Measurements from ENCODE around the gene MTHFD1L.

Gene MTHFD1L

GRCh38 chr6:150987371-150987828, 121.9 kb downstream of the MTHFD1L start:
- DNase-seq (ENCODE audit: low read depth, low spot score), result no peak
- H3K4me3 ChIP-seq (ENCODE audit: low read depth, low read length), result no peak overlapping the region
- in situ Hi-C loops (cut with HindIII; ENCODE audit: low sequenced_read_pairs), result no loop called here
- no peak for TF ChIP-seq CTCF (IDR thresholded peaks at IDR 0.05; ENCODE audit: low read depth, low read length)

GRCh38 chr6:150987855-150988464, 122.5 kb downstream of the MTHFD1L start:
- in situ Hi-C loops (cut with HindIII; ENCODE audit: low sequenced_read_pairs), result no loop called here
- no peak overlapping the region for H3K4me3 ChIP-seq (ENCODE audit: low read depth, low read length)
- DNase-seq (ENCODE audit: low read depth, low spot score), result no peak
- TF ChIP-seq CTCF (IDR thresholded peaks at IDR 0.05; ENCODE audit: low read depth, low read length), result no peak

- in situ Hi-C loops (cut with HindIII; ENCODE audit: low sequenced_read_pairs), result no loop called here
- DNase-seq (ENCODE audit: low read depth, low spot score), result no peak
- no peak overlapping the region for H3K4me3 ChIP-seq (ENCODE audit: low read depth, low read length)
- no peak for TF ChIP-seq CTCF (IDR thresholded peaks at IDR 0.05; ENCODE audit: low read depth, low read length)
Observed at GRCh38 chr6:150991487-150991886, 126.0 kb downstream of the MTHFD1L start.

- in situ Hi-C loops (cut with HindIII; ENCODE audit: low sequenced_read_pairs), result no loop called here
- TF ChIP-seq CTCF (IDR thresholded peaks at IDR 0.05; ENCODE audit: low read depth, low read length), result no peak
- no peak for DNase-seq (ENCODE audit: low read depth, low spot score)
- no peak overlapping the region for H3K4me3 ChIP-seq (ENCODE audit: low read depth, low read length)
Observed at GRCh38 chr6:150992262-150992661, 126.8 kb downstream of the MTHFD1L start.

GRCh38 chr6:150992703-150993102, 127.2 kb downstream of the MTHFD1L start:
- TF ChIP-seq CTCF (IDR thresholded peaks at IDR 0.05; ENCODE audit: low read depth, low read length), result no peak
- no peak overlapping the region for H3K4me3 ChIP-seq (ENCODE audit: low read depth, low read length)
- in situ Hi-C loops (cut with HindIII; ENCODE audit: low sequenced_read_pairs), result no loop called here
- no peak for DNase-seq (ENCODE audit: low read depth, low spot score)

- no peak for DNase-seq (ENCODE audit: low read depth, low spot score)
- no peak for TF ChIP-seq CTCF (IDR thresholded peaks at IDR 0.05; ENCODE audit: low read depth, low read length)
- H3K4me3 ChIP-seq (ENCODE audit: low read depth, low read length), result no peak overlapping the region
- in situ Hi-C loops (cut with HindIII; ENCODE audit: low sequenced_read_pairs), result no loop called here
Observed at GRCh38 chr6:150993253-150993652, 127.8 kb downstream of the MTHFD1L start.

Data from astrocyte of the spinal cord (primary cell).